ENCODE results near the gene SIX4.

The SIX4 gene

GRCh38 chr14:60679566-60680258 is 44.4 kb downstream of the SIX4 start:
- no peaks in the 10 kb centered on the region for H3K9me2 ChIP-seq (replicated peaks; ENCODE audit: control insufficient read depth, low read length)
- no peaks in the 10 kb centered on the region for H3K36me3 ChIP-seq (ENCODE audit: control insufficient read depth, low read length)
- no peaks in the 10 kb centered on the region for H3K27me3 ChIP-seq (ENCODE audit: control insufficient read depth, low read length)
- peaks cover 4% of the 10 kb centered on the region; the same call in 1 of the 2 replicates for H3K4me1 ChIP-seq (ENCODE audit: control insufficient read depth, low read length)
- no peaks in the 10 kb centered on the region for H4K20me1 ChIP-seq (ENCODE audit: control insufficient read depth, insufficient read depth, low read depth, low read length)
- H3K4me3 ChIP-seq (ENCODE audit: low read length): no peak overlapping the region
- H3K79me2 ChIP-seq (ENCODE audit: control insufficient read depth, low read length): no peaks in the 10 kb centered on the region
- TF ChIP-seq, protein P1, sequence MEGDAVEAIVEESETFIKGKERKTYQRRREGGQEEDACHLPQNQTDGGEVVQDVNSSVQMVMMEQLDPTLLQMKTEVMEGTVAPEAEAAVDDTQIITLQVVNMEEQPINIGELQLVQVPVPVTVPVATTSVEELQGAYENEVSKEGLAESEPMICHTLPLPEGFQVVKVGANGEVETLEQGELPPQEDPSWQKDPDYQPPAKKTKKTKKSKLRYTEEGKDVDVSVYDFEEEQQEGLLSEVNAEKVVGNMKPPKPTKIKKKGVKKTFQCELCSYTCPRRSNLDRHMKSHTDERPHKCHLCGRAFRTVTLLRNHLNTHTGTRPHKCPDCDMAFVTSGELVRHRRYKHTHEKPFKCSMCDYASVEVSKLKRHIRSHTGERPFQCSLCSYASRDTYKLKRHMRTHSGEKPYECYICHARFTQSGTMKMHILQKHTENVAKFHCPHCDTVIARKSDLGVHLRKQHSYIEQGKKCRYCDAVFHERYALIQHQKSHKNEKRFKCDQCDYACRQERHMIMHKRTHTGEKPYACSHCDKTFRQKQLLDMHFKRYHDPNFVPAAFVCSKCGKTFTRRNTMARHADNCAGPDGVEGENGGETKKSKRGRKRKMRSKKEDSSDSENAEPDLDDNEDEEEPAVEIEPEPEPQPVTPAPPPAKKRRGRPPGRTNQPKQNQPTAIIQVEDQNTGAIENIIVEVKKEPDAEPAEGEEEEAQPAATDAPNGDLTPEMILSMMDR (IDR thresholded peaks at IDR 0.05; ENCODE audit: low read depth, low read length, poor library complexity, severe bottlenecking): no peak
- TF ChIP-seq EZH2phosphoT487 (IDR thresholded peaks at IDR 0.05; ENCODE audit: borderline replicate concordance, low read length): no peak
- H3F3A ChIP-seq (ENCODE audit: control insufficient read depth, insufficient read depth): no peaks in the 10 kb centered on the region
- H3K4me2 ChIP-seq (ENCODE audit: low read length): no peak overlapping the region
- H3K27ac ChIP-seq (ENCODE audit: low read depth, low read length): no peak overlapping the region
- H3K9me3 ChIP-seq (ENCODE audit: control insufficient read depth, insufficient read depth, low read length): no peaks in the 10 kb centered on the region

DNA sequence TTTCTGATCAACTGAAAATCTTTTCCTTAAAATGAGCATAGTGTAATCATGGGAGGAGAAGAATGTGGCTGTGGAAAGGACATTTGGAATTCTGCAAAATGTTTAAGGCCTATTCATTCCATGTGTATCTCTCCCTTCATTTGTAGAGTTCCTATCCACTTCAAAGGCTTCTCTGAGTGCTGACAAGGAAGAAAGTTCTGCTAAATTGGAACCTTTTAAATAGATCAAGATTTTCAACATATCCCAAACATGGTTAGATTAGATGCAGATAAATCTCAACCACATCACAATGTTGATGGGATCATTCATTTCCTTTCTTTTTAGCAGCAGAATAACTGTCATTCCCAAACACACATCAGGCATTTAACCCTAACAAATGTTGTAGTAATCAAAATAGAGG is 46.5 kb downstream of the SIX4 start:
- Histone ChIP-seq H3K9me2 (replicated peaks; ENCODE audit: control insufficient read depth, low read length) (no peaks in the 10 kb centered on the region), H3K27ac (ENCODE audit: low read depth, low read length) (no peak overlapping the region), H3K27me3 (ENCODE audit: control insufficient read depth, low read length) (no peaks in the 10 kb centered on the region), H3K4me1 (ENCODE audit: control insufficient read depth, low read length) (peaks cover 4% of the 10 kb centered on the region; the same call in 1 of the 2 replicates), H3K9me3 (ENCODE audit: control insufficient read depth, insufficient read depth, low read length) (no peaks in the 10 kb centered on the region), H3K4me2 (ENCODE audit: low read length) (no peak overlapping the region), H3F3A (ENCODE audit: control insufficient read depth, insufficient read depth) (no peaks in the 10 kb centered on the region), H4K20me1 (ENCODE audit: control insufficient read depth, insufficient read depth, low read depth, low read length) (no peaks in the 10 kb centered on the region), H3K36me3 (ENCODE audit: control insufficient read depth, low read length) (no peaks in the 10 kb centered on the region), H3K4me3 (ENCODE audit: low read length) (no peak overlapping the region), H3K79me2 (ENCODE audit: control insufficient read depth, low read length) (no peaks in the 10 kb centered on the region)
- TF ChIP-seq, protein P1 (IDR thresholded peaks at IDR 0.05; ENCODE audit: low read depth, low read length, poor library complexity, severe bottlenecking): no peak

GRCh38 chr14:60670989-60671388 is 53.2 kb downstream of the SIX4 start:
- Histone ChIP-seq H3F3A (ENCODE audit: control insufficient read depth, insufficient read depth) (no peaks in the 10 kb centered on the region), H3K4me3 (ENCODE audit: low read length) (no peak overlapping the region), H3K27me3 (ENCODE audit: control insufficient read depth, low read length) (no peaks in the 10 kb centered on the region), H3K4me1 (ENCODE audit: control insufficient read depth, low read length) (peaks cover 5% of the 10 kb centered on the region), H3K79me2 (ENCODE audit: control insufficient read depth, low read length) (no peaks in the 10 kb centered on the region), H3K4me2 (ENCODE audit: low read length) (no peak overlapping the region), H3K36me3 (ENCODE audit: control insufficient read depth, low read length) (no peaks in the 10 kb centered on the region), H3K9me3 (ENCODE audit: control insufficient read depth, insufficient read depth, low read length) (no peaks in the 10 kb centered on the region), H4K20me1 (ENCODE audit: control insufficient read depth, insufficient read depth, low read depth, low read length) (no peaks in the 10 kb centered on the region), H3K9me2 (replicated peaks; ENCODE audit: control insufficient read depth, low read length) (no peaks in the 10 kb centered on the region), H3K27ac (ENCODE audit: low read depth, low read length) (no peak overlapping the region)
- no peak for TF ChIP-seq EZH2phosphoT487 (IDR thresholded peaks at IDR 0.05; ENCODE audit: borderline replicate concordance, low read length)
- TF ChIP-seq, protein P1 (IDR thresholded peaks at IDR 0.05; ENCODE audit: low read depth, low read length, poor library complexity, severe bottlenecking): no peak
